ENCODE measurements around the gene C12orf43. TPM values are rescaled to one million over a fixed set of nuclear protein-coding genes. Genes with fewer than 3 reads are reported as not detected.

Gene C12orf43
- polyA plus RNA-seq, 1 donor from 2014 or later = 20.3 TPM

DNA sequence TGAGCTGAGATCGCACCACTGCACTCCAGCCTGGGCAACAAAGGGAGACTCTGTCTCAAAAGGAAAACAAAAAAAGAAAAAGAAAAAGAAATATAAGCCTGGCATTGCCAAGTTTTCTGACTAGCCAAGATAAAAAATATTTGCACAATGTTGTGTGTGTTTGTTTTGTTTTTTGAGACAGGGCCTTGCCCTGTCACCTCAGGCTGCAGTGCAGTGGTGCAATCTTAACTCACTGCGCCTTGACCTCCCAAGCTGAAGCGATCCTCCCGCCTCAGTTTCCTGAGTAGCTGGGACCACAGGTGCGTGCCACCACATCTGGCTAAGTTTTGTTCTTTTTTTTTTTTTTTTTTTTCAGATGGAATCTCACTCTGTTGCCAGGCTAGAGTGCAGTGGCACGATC lies 5.5 kb upstream of the C12orf43 start:
- no peak overlapping the region for H3K27ac ChIP-seq (ENCODE audit: low read length)
- no peak overlapping the region for H3K4me2 ChIP-seq (ENCODE audit: low read length)
- H4K20me1 ChIP-seq (ENCODE audit: insufficient read depth) = no peaks in the 10 kb centered on the region
- H3K9me2 ChIP-seq (ENCODE audit: insufficient read depth, low read length) = no peaks in the 10 kb centered on the region
- TF ChIP-seq TAF1 (IDR thresholded peaks at IDR 0.05; ENCODE audit: low read depth) (no peak), EP300 (conservative IDR thresholded peaks at IDR 0.05; ENCODE audit: poor library complexity, severe bottlenecking) (no peak), SMC3 (conservative IDR thresholded peaks at IDR 0.05; ENCODE audit: poor library complexity) (no peak), POLR2AphosphoS5 (IDR thresholded peaks at IDR 0.05) (no peak), REST (IDR thresholded peaks at IDR 0.05; ENCODE audit: borderline replicate concordance) (no peak), EZH2 (IDR thresholded peaks at IDR 0.05; ENCODE audit: borderline replicate concordance, insufficient read depth, low read length, poor library complexity, severe bottlenecking) (no peak), MXI1 (conservative IDR thresholded peaks at IDR 0.05; ENCODE audit: poor library complexity, severe bottlenecking) (no peak), RAD21 (conservative IDR thresholded peaks at IDR 0.05) (no peak)
- TF ChIP-seq, protein P1, sequence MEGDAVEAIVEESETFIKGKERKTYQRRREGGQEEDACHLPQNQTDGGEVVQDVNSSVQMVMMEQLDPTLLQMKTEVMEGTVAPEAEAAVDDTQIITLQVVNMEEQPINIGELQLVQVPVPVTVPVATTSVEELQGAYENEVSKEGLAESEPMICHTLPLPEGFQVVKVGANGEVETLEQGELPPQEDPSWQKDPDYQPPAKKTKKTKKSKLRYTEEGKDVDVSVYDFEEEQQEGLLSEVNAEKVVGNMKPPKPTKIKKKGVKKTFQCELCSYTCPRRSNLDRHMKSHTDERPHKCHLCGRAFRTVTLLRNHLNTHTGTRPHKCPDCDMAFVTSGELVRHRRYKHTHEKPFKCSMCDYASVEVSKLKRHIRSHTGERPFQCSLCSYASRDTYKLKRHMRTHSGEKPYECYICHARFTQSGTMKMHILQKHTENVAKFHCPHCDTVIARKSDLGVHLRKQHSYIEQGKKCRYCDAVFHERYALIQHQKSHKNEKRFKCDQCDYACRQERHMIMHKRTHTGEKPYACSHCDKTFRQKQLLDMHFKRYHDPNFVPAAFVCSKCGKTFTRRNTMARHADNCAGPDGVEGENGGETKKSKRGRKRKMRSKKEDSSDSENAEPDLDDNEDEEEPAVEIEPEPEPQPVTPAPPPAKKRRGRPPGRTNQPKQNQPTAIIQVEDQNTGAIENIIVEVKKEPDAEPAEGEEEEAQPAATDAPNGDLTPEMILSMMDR (IDR thresholded peaks at IDR 0.05; ENCODE audit: poor library complexity, severe bottlenecking) = no peak
- no peaks in the 10 kb centered on the region for H3F3A ChIP-seq (ENCODE audit: insufficient read depth, low read length, poor library complexity, severe bottlenecking)
- no peak overlapping the region for H2AFZ ChIP-seq (ENCODE audit: low read depth, low read length)
- H3K79me2 ChIP-seq (replicated peaks; ENCODE audit: insufficient read depth, low read length) = no peaks in the 10 kb centered on the region
- no peaks in the 10 kb centered on the region for H3K27me3 ChIP-seq (ENCODE audit: insufficient read depth, low read depth, low read length)
- H3K4me3 ChIP-seq (ENCODE audit: low read length) = no peak overlapping the region
- no peaks in the 10 kb centered on the region for H3K9me3 ChIP-seq (ENCODE audit: low read length)
- no peak overlapping the region for H3K9ac ChIP-seq (ENCODE audit: low read length)
- H3K36me3 ChIP-seq (ENCODE audit: insufficient read depth, low read length) = no peaks in the 10 kb centered on the region

- H3K4me2 ChIP-seq (ENCODE audit: low read length) = no peak overlapping the region
- no peak overlapping the region for H3K9ac ChIP-seq (ENCODE audit: low read length)
- H3K9me3 ChIP-seq (ENCODE audit: low read length) = no peaks in the 10 kb centered on the region
- H3K27ac ChIP-seq (ENCODE audit: low read length) = no peak overlapping the region
- no peak overlapping the region for H2AFZ ChIP-seq (ENCODE audit: low read depth, low read length)
- H3F3A ChIP-seq (ENCODE audit: insufficient read depth, low read length, poor library complexity, severe bottlenecking) = no peaks in the 10 kb centered on the region
- H3K36me3 ChIP-seq (ENCODE audit: insufficient read depth, low read length) = no peaks in the 10 kb centered on the region
- H3K4me3 ChIP-seq (ENCODE audit: low read length) = no peak overlapping the region
- no peaks in the 10 kb centered on the region for H4K20me1 ChIP-seq (ENCODE audit: insufficient read depth)
- TF ChIP-seq, protein P1 (IDR thresholded peaks at IDR 0.05; ENCODE audit: poor library complexity, severe bottlenecking) = no peak
- TF ChIP-seq TAF1 (IDR thresholded peaks at IDR 0.05; ENCODE audit: low read depth) (no peak), RAD21 (conservative IDR thresholded peaks at IDR 0.05) (no peak), EP300 (conservative IDR thresholded peaks at IDR 0.05; ENCODE audit: poor library complexity, severe bottlenecking) (no peak), MXI1 (conservative IDR thresholded peaks at IDR 0.05; ENCODE audit: poor library complexity, severe bottlenecking) (no peak), POLR2AphosphoS5 (IDR thresholded peaks at IDR 0.05) (no peak), EZH2 (IDR thresholded peaks at IDR 0.05; ENCODE audit: borderline replicate concordance, insufficient read depth, low read length, poor library complexity, severe bottlenecking) (no peak), REST (IDR thresholded peaks at IDR 0.05; ENCODE audit: borderline replicate concordance) (no peak), SMC3 (conservative IDR thresholded peaks at IDR 0.05; ENCODE audit: poor library complexity) (no peak)
- H3K9me2 ChIP-seq (ENCODE audit: insufficient read depth, low read length) = no peaks in the 10 kb centered on the region
- H3K79me2 ChIP-seq (replicated peaks; ENCODE audit: insufficient read depth, low read length) = peaks cover 10% of the 10 kb centered on the region
- H3K27me3 ChIP-seq (ENCODE audit: insufficient read depth, low read depth, low read length) = no peaks in the 10 kb centered on the region
Observed at GRCh38 chr12:121018860-121019617, 2.8 kb upstream of the C12orf43 start.
